Measurements from ENCODE around the gene SPECC1L.

The SPECC1L gene

GRCh38 chr22:24433001-24433827, 162.6 kb downstream of the SPECC1L start:
- no peak for DNase-seq

GRCh38 chr22:24433828-24434470, 163.3 kb downstream of the SPECC1L start:
- DNase-seq = no peak

GRCh38 chr22:24434471-24435322, 164.1 kb downstream of the SPECC1L start:
- DNase-seq = no peak

GRCh38 chr22:24435323-24435645, 164.7 kb downstream of the SPECC1L start:
- DNase-seq = no peak

GRCh38 chr22:24435861-24436371, 165.3 kb downstream of the SPECC1L start:
- no peak for DNase-seq

GRCh38 chr22:24436553-24436952, 165.9 kb downstream of the SPECC1L start:
- DNase-seq = no peak

- DNase-seq = no peak
Observed at GRCh38 chr22:24437091-24437490, 166.5 kb downstream of the SPECC1L start.

- no peak for DNase-seq
Observed at GRCh38 chr22:24437741-24438328, 167.2 kb downstream of the SPECC1L start.

- no peak for DNase-seq
Observed at GRCh38 chr22:24440270-24440717, 169.7 kb downstream of the SPECC1L start.

GRCh38 chr22:24440718-24441405, 170.2 kb downstream of the SPECC1L start:
- no peak for DNase-seq

GRCh38 chr22:24441406-24442351, 171.0 kb downstream of the SPECC1L start:
- DNase-seq = no peak

- DNase-seq = no peak
Observed at GRCh38 chr22:24442352-24442744, 171.7 kb downstream of the SPECC1L start.

GRCh38 chr22:24443668-24444067, 173.0 kb downstream of the SPECC1L start:
- DNase-seq = no peak

- DNase-seq = no peak
Observed at GRCh38 chr22:24444251-24444650, 173.6 kb downstream of the SPECC1L start.

GRCh38 chr22:24444729-24445466, 174.3 kb downstream of the SPECC1L start:
- no peak for DNase-seq

- DNase-seq = no peak
Observed at GRCh38 chr22:24445481-24446259, 175.0 kb downstream of the SPECC1L start.

- DNase-seq = no peak
Observed at GRCh38 chr22:24446260-24446611, 175.6 kb downstream of the SPECC1L start.

GRCh38 chr22:24450610-24451009, 180.0 kb downstream of the SPECC1L start:
- DNase-seq = no peak

GRCh38 chr22:24451162-24451561, 180.5 kb downstream of the SPECC1L start:
- no peak for DNase-seq

- DNase-seq = no peak
Observed at GRCh38 chr22:24453853-24454252, 183.2 kb downstream of the SPECC1L start.
